ENCODE results near the gene GJD2. TPM values are rescaled to one million over a fixed set of nuclear protein-coding genes. Genes with fewer than 3 reads are reported as not detected.

GJD2 gene
- total RNA-seq, 6 experiments from 2014 or later: not detected

- no peak for DNase-seq
- no peaks in the 10 kb centered on the region for H3K9me3 Mint-ChIP-seq
- no peaks in the 10 kb centered on the region for H3K27me3 Mint-ChIP-seq (ENCODE audit: insufficient read depth)
- no peak for TF ChIP-seq CTCF (IDR thresholded peaks at IDR 0.05)
- no peak overlapping the region for H3K4me3 Mint-ChIP-seq
- no peak overlapping the region for H3K27ac Mint-ChIP-seq
- no peaks in the 10 kb centered on the region for H3K36me3 Mint-ChIP-seq (ENCODE audit: low read depth)
- peaks cover 51% of the 10 kb centered on the region for H3K4me1 Mint-ChIP-seq (ENCODE audit: low read depth)
Observed at GRCh38 chr15:34713635-34714034, 41.2 kb downstream of the GJD2 start.

- peak; percentile 72 for DNase-seq
- TF ChIP-seq CTCF (IDR thresholded peaks at IDR 0.05): no peak
- Mint-ChIP-seq H3K36me3 (ENCODE audit: low read depth) (no peaks in the 10 kb centered on the region), H3K9me3 (no peaks in the 10 kb centered on the region), H3K27me3 (ENCODE audit: insufficient read depth) (no peaks in the 10 kb centered on the region), H3K4me1 (ENCODE audit: low read depth) (peaks cover 36% of the 10 kb centered on the region), H3K27ac (peak overlapping the region; percentile 68), H3K4me3 (peak overlapping the region; percentile 71)
Observed at GRCh38 chr15:34709866-34710265, 44.9 kb downstream of the GJD2 start.

- Mint-ChIP-seq H3K4me1 (ENCODE audit: low read depth) (peaks cover 36% of the 10 kb centered on the region), H3K27ac (peak overlapping the region; percentile 39), H3K4me3 (no peak overlapping the region), H3K27me3 (ENCODE audit: insufficient read depth) (no peaks in the 10 kb centered on the region; the same call in 1 of the 2 replicates), H3K36me3 (ENCODE audit: low read depth) (no peaks in the 10 kb centered on the region), H3K9me3 (no peaks in the 10 kb centered on the region)
- TF ChIP-seq CTCF (IDR thresholded peaks at IDR 0.05): peak; percentile 93
- peak; percentile 38 for DNase-seq
Observed at GRCh38 chr15:34708422-34708821, 46.4 kb downstream of the GJD2 start.

- peaks cover 15% of the 10 kb centered on the region for H3K4me1 Mint-ChIP-seq (ENCODE audit: low read depth)
- H3K4me3 Mint-ChIP-seq: no peak overlapping the region
- H3K27ac Mint-ChIP-seq: no peak overlapping the region
- H3K27me3 Mint-ChIP-seq (ENCODE audit: insufficient read depth): no peaks in the 10 kb centered on the region; the same call in 1 of the 2 replicates
- no peaks in the 10 kb centered on the region for H3K9me3 Mint-ChIP-seq
- H3K36me3 Mint-ChIP-seq (ENCODE audit: low read depth): no peaks in the 10 kb centered on the region
- TF ChIP-seq CTCF (IDR thresholded peaks at IDR 0.05): no peak
- no peak for DNase-seq
Observed at GRCh38 chr15:34701536-34701935, 53.3 kb downstream of the GJD2 start.

Other genes starting within 250 kb of the GJD2 start
- 10 to 100 TPM; 23.0 to 35.7 (median 27.0) TPM for gene GOLGA8B, start 171.3 kb downstream of the GJD2 start, total RNA-seq (2021; fragmentation: NEBNext Ultra II Directional; extraction: Animal tissue kit (Norgen Biotek cat#: 25700))
- 10 to 100 TPM in 5 of 6 experiments, 1 to 10 TPM in 1; 4.8 to 30.5 (median 24.7) TPM for gene ACTC1, start 40.6 kb upstream of the GJD2 start, total RNA-seq (2021; fragmentation: NEBNext Ultra II Directional; extraction: Animal tissue kit (Norgen Biotek cat#: 25700))
- gene AQR, start 214.7 kb upstream of the GJD2 start, total RNA-seq (2021; fragmentation: NEBNext Ultra II Directional; extraction: Animal tissue kit (Norgen Biotek cat#: 25700)): 10 to 100 TPM; 24.9 to 31.1 (median 28.9) TPM
- 10 to 100 TPM; 25.5 to 35.2 (median 30.4) TPM for gene ZNF770, start 233.3 kb upstream of the GJD2 start, total RNA-seq (2021; fragmentation: NEBNext Ultra II Directional; extraction: Animal tissue kit (Norgen Biotek cat#: 25700))

Data from HFFc6 (cell line).